Pancreas (tissue), 10 donors: Measurements from ENCODE around the gene LIPE. TPM values are rescaled to one million over a fixed set of nuclear protein-coding genes. Genes with fewer than 3 reads are reported as not detected.
A peak's percentile ranks its signal among the peaks of the same experiment; 100 is the strongest.

Experiments used
- ATAC-seq, 4 donors: fragments of 200-7000 bp; cut with Tn5 transposase; one replicate each; pipeline versions ENCODE4 v1.8.0 to v1.9.1; 2020; ENCODE audit warnings: mild to moderate bottlenecking in 4 of 4, moderate library complexity in 4 of 4
- DNase-seq, 6 donors: peaks; one replicate each; pipeline ENCODE4 v3.0.0-alpha.2; 2020
- FAIRE-seq: peaks from 2 replicates; lab custom pipeline; 2012; peaks lifted over from hg19 to GRCh38; lab: Jason Lieb, UNC
- H3K27ac ChIP-seq, 4 donors: fragments of 200-600 bp; sonication (generic); 1 replicate in 3 of 4; 2 replicates in 1 of 4; pipeline versions ENCODE4 v1.5.0 to v1.8.0; 2020
- H3K27me3 ChIP-seq, 4 donors: fragments of 200-600 bp; one replicate each; pipeline ENCODE4 v1.8.0; 2021
- H3K36me3 ChIP-seq, 3 donors: fragments of 200-600 bp; sonication (generic) in 1 of 3; one replicate each; pipeline versions ENCODE4 v1.5.0 to v1.8.0; 2020 to 2021
- H3K4me1 ChIP-seq, 3 donors: fragments of 200-600 bp; one replicate each; pipeline ENCODE4 v1.8.0; 2021
- H3K4me3 ChIP-seq, 4 donors: fragments of 200-600 bp; sonication (generic) in 2 of 4; one replicate each; pipeline versions ENCODE4 v1.5.0 to v1.8.0; 2020 to 2021
- H3K9me3 ChIP-seq, 4 donors: fragments of 200-600 bp; one replicate each; pipeline ENCODE4 v1.8.0; 2021
- WGBS, 2 donors: extraction: QIAGEN DNeasy Blood & Tissue Kit; methylation state at CpG; one replicate each; pipeline ENCODE4 v1.1.7; 2013; 5-methylcytosine and 5-hydroxymethylcytosine counted together
- intact Hi-C, 3 donors: fragments of 100-400 bp; cut with DNase I; formaldehyde crosslinking; loops; one replicate each; pipeline versions ENCODE4 v1.11.1 to v1.14.2; 2022
- polyA plus RNA-seq, 2 donors: library from polyadenylated mRNA; stranded (reverse); fragments of 200-250 nt; gene quantifications; one replicate each; pipeline ENCODE4 v1.2.3, GENCODE V29; 2013
- total RNA-seq, 6 donors: library from RNA; stranded (reverse); fragmentation: NEBNext Ultra II Directional in 4 of 6; extraction: Animal tissue kit (Norgen Biotek cat#: 25700) in 4 of 6; gene quantifications; one replicate each; pipeline versions ENCODE4 v1.2.1 to v1.2.4, GENCODE V29; 2021 to 2023
- TF ChIP-seq, protein P1 (sequence below), 4 donors: fragments of 200-600 bp; sonication (generic) in 3 of 4; IDR thresholded peaks; one replicate each; pipeline versions ENCODE4 v1.5.0 to v1.8.0; 2021; ENCODE audit warnings: antibody characterized with exemption in 4 of 4
- donor health status: healthy with polysubstance abuse.
- donor health status: DM: no; HTN: no; CAD: no; lungs with moderate emphysema.
- donor health status: DM: no; HTN: no; CAD: no.
- donor health status: control.
- donor health status: control.
- donor health status: Bipolar disorder and iron deficiency.
- donor health status: DM: yes; HTN: yes; CAD: no.
- donor health status: DM: no; HTN: no; CAD: no.
- donor health status: DM: no; HTN: no; CAD: no.
- donor health status: DM: yes; HTN: yes; CAD: no.

LIPE gene
- total and polyA plus RNA-seq, 8 donors: 1.6 to 38.3 (median 5.6) TPM

DNA sequence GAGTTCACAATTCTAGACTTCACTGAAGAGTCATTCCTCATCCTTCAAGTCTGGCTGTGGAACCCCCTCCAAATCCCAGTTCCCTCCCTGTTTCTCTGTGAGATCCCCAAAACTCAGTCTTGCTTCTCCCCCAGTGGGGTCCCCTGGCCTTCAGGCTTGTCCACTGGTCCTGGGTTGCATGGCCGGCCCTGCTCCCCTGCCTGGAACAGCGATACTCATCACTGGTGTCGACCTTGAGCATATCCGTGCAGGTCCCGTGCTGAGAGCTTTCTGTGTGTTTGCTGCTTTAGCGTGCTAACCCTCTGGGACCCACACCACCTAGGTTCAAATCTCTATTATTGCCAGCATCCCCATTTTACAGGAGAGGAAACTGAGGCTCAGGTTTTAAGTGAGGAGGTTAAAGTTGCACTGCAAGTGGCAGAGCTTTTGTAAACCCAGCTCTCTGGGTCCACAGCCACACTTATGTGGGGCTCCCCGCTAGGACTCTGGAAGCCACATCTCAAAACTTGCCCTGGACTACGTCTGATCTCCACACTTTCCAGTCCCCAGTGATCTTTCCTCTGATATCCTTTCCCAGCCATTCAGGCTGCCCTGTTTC, 15.5 kb downstream of the LIPE start:
- Histone ChIP-seq H3K9me3 (no peaks in the 10 kb centered on the region), H3K27ac (no peak overlapping the region), H3K27me3 (no peaks in the 10 kb centered on the region), H3K36me3 (no peaks in the 10 kb centered on the region), H3K4me1 (no peaks in the 10 kb centered on the region), H3K4me3 (no peak overlapping the region)
- TF ChIP-seq, protein P1, sequence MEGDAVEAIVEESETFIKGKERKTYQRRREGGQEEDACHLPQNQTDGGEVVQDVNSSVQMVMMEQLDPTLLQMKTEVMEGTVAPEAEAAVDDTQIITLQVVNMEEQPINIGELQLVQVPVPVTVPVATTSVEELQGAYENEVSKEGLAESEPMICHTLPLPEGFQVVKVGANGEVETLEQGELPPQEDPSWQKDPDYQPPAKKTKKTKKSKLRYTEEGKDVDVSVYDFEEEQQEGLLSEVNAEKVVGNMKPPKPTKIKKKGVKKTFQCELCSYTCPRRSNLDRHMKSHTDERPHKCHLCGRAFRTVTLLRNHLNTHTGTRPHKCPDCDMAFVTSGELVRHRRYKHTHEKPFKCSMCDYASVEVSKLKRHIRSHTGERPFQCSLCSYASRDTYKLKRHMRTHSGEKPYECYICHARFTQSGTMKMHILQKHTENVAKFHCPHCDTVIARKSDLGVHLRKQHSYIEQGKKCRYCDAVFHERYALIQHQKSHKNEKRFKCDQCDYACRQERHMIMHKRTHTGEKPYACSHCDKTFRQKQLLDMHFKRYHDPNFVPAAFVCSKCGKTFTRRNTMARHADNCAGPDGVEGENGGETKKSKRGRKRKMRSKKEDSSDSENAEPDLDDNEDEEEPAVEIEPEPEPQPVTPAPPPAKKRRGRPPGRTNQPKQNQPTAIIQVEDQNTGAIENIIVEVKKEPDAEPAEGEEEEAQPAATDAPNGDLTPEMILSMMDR (IDR thresholded peaks at IDR 0.05): no peak
- intact Hi-C loops: no loop called here
- FAIRE-seq: no peak
- ATAC-seq: no peak
- DNase-seq: no peak
- WGBS, 2 donors: 79% methylated on average over 8 of the region's 8 CpGs

DNA sequence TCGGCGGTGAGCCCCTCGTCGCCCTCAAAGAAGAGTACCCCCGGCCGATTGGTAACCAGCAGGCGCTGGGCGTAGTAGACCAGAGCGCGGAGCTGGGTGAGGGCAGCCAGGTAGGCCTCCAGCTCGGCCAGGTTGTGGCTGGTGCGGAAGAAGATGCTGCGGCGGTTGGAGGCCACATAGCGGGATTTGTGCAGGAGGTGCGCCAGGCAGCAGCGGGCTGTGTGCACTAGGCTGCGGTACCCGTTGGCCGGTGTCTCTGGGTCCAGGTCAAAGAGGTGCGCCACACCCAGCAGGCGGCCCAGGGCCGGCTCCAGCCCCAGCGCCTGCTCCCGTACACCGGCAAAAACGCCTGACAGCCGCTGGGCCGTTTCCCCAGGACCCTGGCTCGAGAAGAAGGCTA, 16.8 kb downstream of the LIPE start:
- FAIRE-seq (no peak), ATAC-seq (no peak), DNase-seq (no peak)
- H3K36me3 ChIP-seq: no peaks in the 10 kb centered on the region
- H3K4me3 ChIP-seq: no peak overlapping the region
- no peak overlapping the region for H3K27ac ChIP-seq
- no peaks in the 10 kb centered on the region for H3K9me3 ChIP-seq
- 91 to 95% methylated on average over 30 of the region's 30 CpGs for WGBS, 2 donors
- TF ChIP-seq, protein P1 (IDR thresholded peaks at IDR 0.05): no peak
- intact Hi-C loops: no loop called here
- H3K4me1 ChIP-seq: no peaks in the 10 kb centered on the region
- no peaks in the 10 kb centered on the region for H3K27me3 ChIP-seq

DNA sequence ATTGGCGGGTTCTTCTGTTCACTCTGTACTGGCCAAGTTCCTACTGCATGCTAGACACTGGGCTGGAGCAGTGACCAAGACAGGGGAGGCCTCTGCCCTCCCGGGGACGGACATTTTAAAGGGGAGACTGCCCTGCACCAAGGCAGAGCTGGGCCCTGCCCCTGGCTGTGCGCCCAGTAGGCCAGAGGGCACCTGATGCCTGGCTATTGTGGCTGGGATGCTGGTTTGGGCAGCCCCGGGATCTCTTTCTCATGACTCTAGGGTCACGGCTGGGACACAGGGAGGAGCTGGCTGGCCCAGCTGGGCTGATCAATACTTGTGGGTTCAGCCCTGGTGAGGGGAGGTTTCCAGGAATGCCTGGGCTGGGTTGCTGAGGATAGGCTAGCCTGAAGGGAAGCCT, 17.7 kb downstream of the LIPE start:
- TF ChIP-seq, protein P1 (IDR thresholded peaks at IDR 0.05): no peak
- DNase-seq (peak in 4 of 6 donors; percentile 38 to 77 (median 55)), ATAC-seq (peak; percentile 49 to 71 (median 62)), FAIRE-seq (no peak)
- WGBS, 2 donors: 47 to 59% methylated on average over 6 of the region's 6 CpGs
- Histone ChIP-seq H3K4me3 (no peak overlapping the region), H3K27me3 (no peaks in the 10 kb centered on the region), H3K9me3 (no peaks in the 10 kb centered on the region), H3K4me1 (no peaks in the 10 kb centered on the region), H3K27ac (no peak overlapping the region), H3K36me3 (no peaks in the 10 kb centered on the region)
- intact Hi-C loops: no loop called here

DNA sequence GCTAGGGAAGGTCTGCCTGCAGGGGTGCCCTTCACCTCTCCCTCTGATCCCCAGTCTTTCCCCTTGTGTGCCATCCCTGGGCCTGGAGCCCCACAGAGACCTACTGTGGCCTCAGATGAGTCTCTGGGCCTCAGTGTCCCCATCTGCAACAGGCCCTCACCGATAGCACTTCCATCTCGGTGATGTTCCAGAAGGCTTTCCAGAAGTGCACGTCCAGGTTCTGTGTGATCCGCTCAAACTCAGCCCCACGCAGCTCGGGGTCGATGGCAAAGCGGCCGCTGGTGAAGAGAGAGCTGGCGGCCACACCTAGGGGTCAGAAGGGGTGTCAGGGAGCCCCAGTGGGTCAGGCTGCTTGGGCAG, 19.4 kb downstream of the LIPE start:
- Histone ChIP-seq H3K27me3 (no peaks in the 10 kb centered on the region), H3K27ac (no peak overlapping the region), H3K4me3 (no peak overlapping the region), H3K9me3 (no peaks in the 10 kb centered on the region), H3K36me3 (no peaks in the 10 kb centered on the region), H3K4me1 (no peaks in the 10 kb centered on the region)
- DNase-seq: no peak
- no peak for ATAC-seq
- FAIRE-seq: no peak
- TF ChIP-seq, protein P1 (IDR thresholded peaks at IDR 0.05): no peak
- intact Hi-C loops: no loop called here
- WGBS, 2 donors: 94 to 97% methylated on average over 10 of the region's 10 CpGs

DNA sequence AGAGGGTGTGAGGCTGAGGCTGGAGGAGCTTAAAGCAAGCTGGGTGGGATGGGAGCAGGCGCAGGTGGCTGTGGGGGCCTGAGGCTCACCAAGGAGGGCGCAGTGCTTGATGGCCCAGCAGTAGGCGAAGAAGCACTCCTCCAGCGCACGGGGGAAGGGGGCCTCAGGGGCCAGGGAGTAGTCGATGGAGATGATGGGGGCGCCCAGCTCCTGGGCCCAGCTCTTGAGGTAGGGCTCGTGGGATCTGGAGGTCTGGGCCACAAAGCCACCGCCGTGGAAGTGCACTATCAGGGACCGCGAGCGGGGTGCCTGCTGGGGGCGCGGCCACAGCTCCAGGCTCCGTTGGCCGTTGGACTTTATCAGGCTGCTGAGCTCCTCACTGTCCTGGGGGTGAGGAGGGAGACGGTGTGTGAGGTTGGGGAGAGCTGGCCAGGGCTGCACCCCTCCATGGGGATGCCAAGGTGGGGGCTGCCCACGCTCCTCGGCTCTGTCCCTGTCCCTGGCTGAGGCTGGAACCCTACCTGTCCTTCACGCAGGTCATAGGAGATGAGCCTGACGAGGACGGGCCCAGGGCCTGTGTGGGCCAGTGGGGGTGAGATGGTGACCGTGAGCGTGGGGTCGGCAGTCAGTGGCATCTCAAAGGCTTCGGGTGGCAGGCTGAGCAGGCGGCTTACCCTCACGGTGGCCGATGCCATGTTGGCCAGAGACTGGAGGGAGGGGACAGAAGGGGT, 19.9 kb downstream of the LIPE start:
- 90 to 95% methylated on average over 22 to 30 of the region's 30 CpGs for WGBS, 2 donors
- Histone ChIP-seq H3K4me3 (no peak overlapping the region), H3K9me3 (no peaks in the 10 kb centered on the region), H3K4me1 (no peaks in the 10 kb centered on the region), H3K27ac (no peak overlapping the region), H3K27me3 (no peaks in the 10 kb centered on the region), H3K36me3 (no peaks in the 10 kb centered on the region)
- no peak for DNase-seq
- TF ChIP-seq, protein P1 (IDR thresholded peaks at IDR 0.05): no peak
- intact Hi-C loops: no loop called here
- no peak for ATAC-seq
- no peak for FAIRE-seq
